ENCODE measurements around the gene INAVA. TPM values are rescaled to one million over a fixed set of nuclear protein-coding genes. Genes with fewer than 3 reads are reported as not detected.

The INAVA gene
- total and polyA plus RNA-seq, 2 of the 13 experiments (the other 11 are each of a cell fraction or from before 2014, with no cell fraction given), result 6.0 to 13.5 TPM

DNA sequence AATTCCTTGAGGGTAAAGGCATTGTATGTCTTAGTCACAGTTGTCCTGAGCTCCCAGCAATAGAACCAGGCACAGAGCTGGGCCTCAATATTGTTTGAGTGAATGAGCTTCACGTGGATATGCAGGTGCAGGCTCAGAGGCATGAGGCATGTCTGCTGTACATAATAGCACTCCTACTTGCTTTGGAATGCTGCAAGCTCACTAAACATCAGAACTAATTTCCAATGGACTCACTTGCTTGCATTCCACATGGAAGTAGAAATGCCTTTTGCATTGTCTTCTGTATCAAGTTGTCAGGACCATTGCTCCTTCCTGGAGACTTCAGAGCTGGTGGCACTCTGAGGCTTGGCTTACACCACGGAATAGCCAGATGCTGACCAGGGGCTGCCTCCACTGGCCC lies 37.1 kb downstream of the INAVA start:
- POLR2A ChIA-PET, result no interaction called here
- no peak overlapping the region for H2AFZ ChIP-seq (ENCODE audit: low read length)
- no peaks in the 10 kb centered on the region for H3K36me3 ChIP-seq (replicated peaks in 1 of 2; ENCODE audit: control insufficient read depth in 1 of 2, insufficient read depth in 2 of 2, low read length in 2 of 2)
- peaks cover 0 to 9% of the 10 kb centered on the region in 2 experiments; a peak in 3 of 5 replicates for H3K27me3 ChIP-seq (ENCODE audit: control insufficient read depth in 1 of 2, insufficient read depth in 2 of 2, low read length in 2 of 2)
- no peaks in the 10 kb centered on the region for H3K4me1 ChIP-seq (ENCODE audit: insufficient read depth, low read length)
- no TSS peak for BruUV-seq (replicated peaks)
- CTCF ChIA-PET (ENCODE audit: low intra/inter-chr PET ratio, low total read pairs), result no interaction called here
- H3K4me3 ChIP-seq (replicated peaks in 1 of 3; ENCODE audit: insufficient read depth in 1 of 3, low read depth in 2 of 3, low read length in 3 of 3), result no peak overlapping the region
- H3K9ac ChIP-seq (ENCODE audit: insufficient read depth, low read depth, low read length), result no peak overlapping the region
- no peak for TF ChIP-seq PBX2 (CRISPR knock-in tag; IDR thresholded peaks at IDR 0.05)
- TF ChIP-seq, protein P1, sequence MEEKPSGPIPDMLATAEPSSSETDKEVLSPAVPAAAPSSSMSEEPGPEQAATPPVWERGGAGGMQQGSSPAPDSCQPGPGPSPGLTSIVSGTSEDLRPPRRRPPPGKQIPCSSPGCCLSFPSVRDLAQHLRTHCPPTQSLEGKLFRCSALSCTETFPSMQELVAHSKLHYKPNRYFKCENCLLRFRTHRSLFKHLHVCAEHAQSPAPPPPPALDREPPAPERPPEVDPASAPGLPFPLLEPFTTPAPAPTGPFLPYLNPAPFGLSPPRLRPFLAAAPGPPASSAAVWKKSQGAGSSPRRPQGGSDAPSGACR (CRISPR knock-in tag; IDR thresholded peaks at IDR 0.05), result no peak
- TF ChIP-seq JUN (CRISPR knock-in tag; IDR thresholded peaks at IDR 0.05), result no peak
- TF ChIP-seq MEIS2 (CRISPR knock-in tag; IDR thresholded peaks at IDR 0.05), result no peak
- TF ChIP-seq, protein P2, sequence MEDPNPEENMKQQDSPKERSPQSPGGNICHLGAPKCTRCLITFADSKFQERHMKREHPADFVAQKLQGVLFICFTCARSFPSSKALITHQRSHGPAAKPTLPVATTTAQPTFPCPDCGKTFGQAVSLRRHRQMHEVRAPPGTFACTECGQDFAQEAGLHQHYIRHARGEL (CRISPR knock-in tag; IDR thresholded peaks at IDR 0.05), result no peak
- TF ChIP-seq, protein P3, sequence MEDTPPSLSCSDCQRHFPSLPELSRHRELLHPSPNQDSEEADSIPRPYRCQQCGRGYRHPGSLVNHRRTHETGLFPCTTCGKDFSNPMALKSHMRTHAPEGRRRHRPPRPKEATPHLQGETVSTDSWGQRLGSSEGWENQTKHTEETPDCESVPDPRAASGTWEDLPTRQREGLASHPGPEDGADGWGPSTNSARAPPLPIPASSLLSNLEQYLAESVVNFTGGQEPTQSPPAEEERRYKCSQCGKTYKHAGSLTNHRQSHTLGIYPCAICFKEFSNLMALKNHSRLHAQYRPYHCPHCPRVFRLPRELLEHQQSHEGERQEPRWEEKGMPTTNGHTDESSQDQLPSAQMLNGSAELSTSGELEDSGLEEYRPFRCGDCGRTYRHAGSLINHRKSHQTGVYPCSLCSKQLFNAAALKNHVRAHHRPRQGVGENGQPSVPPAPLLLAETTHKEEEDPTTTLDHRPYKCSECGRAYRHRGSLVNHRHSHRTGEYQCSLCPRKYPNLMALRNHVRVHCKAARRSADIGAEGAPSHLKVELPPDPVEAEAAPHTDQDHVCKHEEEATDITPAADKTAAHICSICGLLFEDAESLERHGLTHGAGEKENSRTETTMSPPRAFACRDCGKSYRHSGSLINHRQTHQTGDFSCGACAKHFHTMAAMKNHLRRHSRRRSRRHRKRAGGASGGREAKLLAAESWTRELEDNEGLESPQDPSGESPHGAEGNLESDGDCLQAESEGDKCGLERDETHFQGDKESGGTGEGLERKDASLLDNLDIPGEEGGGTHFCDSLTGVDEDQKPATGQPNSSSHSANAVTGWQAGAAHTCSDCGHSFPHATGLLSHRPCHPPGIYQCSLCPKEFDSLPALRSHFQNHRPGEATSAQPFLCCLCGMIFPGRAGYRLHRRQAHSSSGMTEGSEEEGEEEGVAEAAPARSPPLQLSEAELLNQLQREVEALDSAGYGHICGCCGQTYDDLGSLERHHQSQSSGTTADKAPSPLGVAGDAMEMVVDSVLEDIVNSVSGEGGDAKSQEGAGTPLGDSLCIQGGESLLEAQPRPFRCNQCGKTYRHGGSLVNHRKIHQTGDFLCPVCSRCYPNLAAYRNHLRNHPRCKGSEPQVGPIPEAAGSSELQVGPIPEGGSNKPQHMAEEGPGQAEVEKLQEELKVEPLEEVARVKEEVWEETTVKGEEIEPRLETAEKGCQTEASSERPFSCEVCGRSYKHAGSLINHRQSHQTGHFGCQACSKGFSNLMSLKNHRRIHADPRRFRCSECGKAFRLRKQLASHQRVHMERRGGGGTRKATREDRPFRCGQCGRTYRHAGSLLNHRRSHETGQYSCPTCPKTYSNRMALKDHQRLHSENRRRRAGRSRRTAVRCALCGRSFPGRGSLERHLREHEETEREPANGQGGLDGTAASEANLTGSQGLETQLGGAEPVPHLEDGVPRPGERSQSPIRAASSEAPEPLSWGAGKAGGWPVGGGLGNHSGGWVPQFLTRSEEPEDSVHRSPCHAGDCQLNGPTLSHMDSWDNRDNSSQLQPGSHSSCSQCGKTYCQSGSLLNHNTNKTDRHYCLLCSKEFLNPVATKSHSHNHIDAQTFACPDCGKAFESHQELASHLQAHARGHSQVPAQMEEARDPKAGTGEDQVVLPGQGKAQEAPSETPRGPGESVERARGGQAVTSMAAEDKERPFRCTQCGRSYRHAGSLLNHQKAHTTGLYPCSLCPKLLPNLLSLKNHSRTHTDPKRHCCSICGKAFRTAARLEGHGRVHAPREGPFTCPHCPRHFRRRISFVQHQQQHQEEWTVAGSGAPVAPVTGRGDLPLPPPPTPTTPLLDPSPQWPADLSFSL (CRISPR knock-in tag; IDR thresholded peaks at IDR 0.05), result no peak
- no peak for TF ChIP-seq KAT2B (IDR thresholded peaks at IDR 0.05; ENCODE audit: borderline replicate concordance, low read depth, low read length)
- no peak for TF ChIP-seq MED13 (CRISPR knock-in tag; IDR thresholded peaks at IDR 0.05)
- H3K27ac ChIP-seq (ENCODE audit: extremely low read length, insufficient read depth, low read length), result no peak overlapping the region
- WGBS (ENCODE audit: low lambda C conversion rate), result 10% methylated on average over 2 of the region's 2 CpGs
- intact Hi-C loops (cut with micrococcal nuclease; ENCODE audit: unreplicated experiment), result no loop called here
- ATAC-seq, result no peak
- in situ Hi-C loops (cut with HindIII; ENCODE audit: extremely low pct_ligation_motif_present, low pct_unique_long_range_greater_than_20kb), result no loop called here
- no peaks in the 10 kb centered on the region for H3K79me2 ChIP-seq (ENCODE audit: insufficient read depth, low read length)
- H3K4me2 ChIP-seq (ENCODE audit: low read depth, low read length), result no peak overlapping the region
- no peak for FAIRE-seq
- H4K20me1 ChIP-seq (ENCODE audit: insufficient read depth, low read length), result no peaks in the 10 kb centered on the region
- DNase-seq (ENCODE audit: low spot score), result no peak
- no peaks in the 10 kb centered on the region for H3K9me3 ChIP-seq (ENCODE audit: low read length)
